HepG2 (cell line): ENCODE measurements around the gene SNAI1.

Source experiments
- CTCF ChIP-seq: sonication (generic); formaldehyde crosslinking; IDR thresholded peaks from 2 replicates; pipeline ENCODE4 v1.5.0; 2020; ENCODE audit warnings: mild to moderate bottlenecking, missing genetic modification reagents, moderate library complexity
- ETV6 ChIP-seq: sonication (generic); formaldehyde crosslinking; conservative IDR thresholded peaks from 2 replicates; pipeline ENCODE4 v1.4.0; 2020; ENCODE audit warnings: missing genetic modification reagents
- JUN ChIP-seq: sonication (generic); formaldehyde crosslinking; IDR thresholded peaks from 2 replicates; pipeline ENCODE4 v1.4.0; 2020; ENCODE audit warnings: mild to moderate bottlenecking, missing genetic modification reagents
- JUNB ChIP-seq: sonication (generic); formaldehyde crosslinking; IDR thresholded peaks from 2 replicates; pipeline ENCODE4 v1.8.0; 2022; ENCODE audit warnings: missing genetic modification reagents, mild to moderate bottlenecking, borderline replicate concordance
- NFIC ChIP-seq: IDR thresholded peaks from 2 replicates; pipeline ENCODE4 v1.6.1; 2012; ENCODE audit warnings: mild to moderate bottlenecking, low read length, inconsistent platforms
- RELA ChIP-seq: sonication (generic); formaldehyde crosslinking; IDR thresholded peaks from 2 replicates; pipeline ENCODE4 v1.4.0; 2020; ENCODE audit warnings: missing genetic modification reagents
- TAF15 ChIP-seq: fragments of 200-400 bp; formaldehyde crosslinking; IDR thresholded peaks from one replicate; pipeline ENCODE4 v1.6.1; 2018; ENCODE audit warnings: mild to moderate bottlenecking, low read depth, low read length; ENCODE audit not compliant: poor library complexity, severe bottlenecking
- TOE1 ChIP-seq: sonication (generic); formaldehyde crosslinking; IDR thresholded peaks from 2 replicates; pipeline ENCODE4 v1.4.0; 2020; ENCODE audit warnings: mild to moderate bottlenecking, missing genetic modification reagents
- YEATS2 ChIP-seq: sonication (generic); formaldehyde crosslinking; IDR thresholded peaks from 2 replicates; pipeline ENCODE4 v1.4.0; 2020; ENCODE audit warnings: missing genetic modification reagents, borderline replicate concordance
- ZBTB14 ChIP-seq: sonication (generic); formaldehyde crosslinking; IDR thresholded peaks from 2 replicates; pipeline ENCODE4 v1.4.0; 2020; ENCODE audit warnings: missing genetic modification reagents
- ZNF18 ChIP-seq: sonication (generic); formaldehyde crosslinking; IDR thresholded peaks from 2 replicates; pipeline ENCODE4 v1.8.0; 2022; ENCODE audit warnings: mild to moderate bottlenecking, missing genetic modification reagents; ENCODE audit not compliant: insufficient replicate concordance
- ZNF460 ChIP-seq: sonication (generic); formaldehyde crosslinking; IDR thresholded peaks from 2 replicates; pipeline ENCODE4 v1.5.1; 2020; ENCODE audit warnings: missing genetic modification reagents, mild to moderate bottlenecking, borderline replicate concordance
- ZNF670 ChIP-seq: sonication (generic); formaldehyde crosslinking; IDR thresholded peaks from 2 replicates; pipeline ENCODE4 v1.8.0; 2022; ENCODE audit warnings: mild to moderate bottlenecking, missing genetic modification reagents, borderline replicate concordance

- TF ChIP-seq ZNF670 (CRISPR knock-in tag) = no peak
- no peak for TF ChIP-seq RELA (CRISPR knock-in tag)
- no peak for TF ChIP-seq YEATS2 (CRISPR knock-in tag)
- no peak for TF ChIP-seq ZNF460 (CRISPR knock-in tag)
- TF ChIP-seq TOE1 (CRISPR knock-in tag) = no peak
- TF ChIP-seq JUN (CRISPR knock-in tag) = no peak
- no peak for TF ChIP-seq CTCF (CRISPR knock-in tag)
- no peak for TF ChIP-seq TAF15
- TF ChIP-seq NFIC = no peak
- TF ChIP-seq ZNF18 (CRISPR knock-in tag) = no peak
- TF ChIP-seq JUNB (CRISPR knock-in tag) = no peak
- TF ChIP-seq ETV6 (CRISPR knock-in tag) = no peak
- TF ChIP-seq ZBTB14 (CRISPR knock-in tag) = no peak
These were observed 51.9 kb downstream of the SNAI1 start for GRCh38 chr20:50034567-50035180.
